Activated gamma-delta T cell treated with Interleukin-2 at 50 U/mL for 16 hours (primary cell): ENCODE data around the gene RAB43.

Experiments used
- DNase-seq: peaks from one replicate; pipeline ENCODE4 v3.0.0-alpha.2; 2020

Gene RAB43

DNA sequence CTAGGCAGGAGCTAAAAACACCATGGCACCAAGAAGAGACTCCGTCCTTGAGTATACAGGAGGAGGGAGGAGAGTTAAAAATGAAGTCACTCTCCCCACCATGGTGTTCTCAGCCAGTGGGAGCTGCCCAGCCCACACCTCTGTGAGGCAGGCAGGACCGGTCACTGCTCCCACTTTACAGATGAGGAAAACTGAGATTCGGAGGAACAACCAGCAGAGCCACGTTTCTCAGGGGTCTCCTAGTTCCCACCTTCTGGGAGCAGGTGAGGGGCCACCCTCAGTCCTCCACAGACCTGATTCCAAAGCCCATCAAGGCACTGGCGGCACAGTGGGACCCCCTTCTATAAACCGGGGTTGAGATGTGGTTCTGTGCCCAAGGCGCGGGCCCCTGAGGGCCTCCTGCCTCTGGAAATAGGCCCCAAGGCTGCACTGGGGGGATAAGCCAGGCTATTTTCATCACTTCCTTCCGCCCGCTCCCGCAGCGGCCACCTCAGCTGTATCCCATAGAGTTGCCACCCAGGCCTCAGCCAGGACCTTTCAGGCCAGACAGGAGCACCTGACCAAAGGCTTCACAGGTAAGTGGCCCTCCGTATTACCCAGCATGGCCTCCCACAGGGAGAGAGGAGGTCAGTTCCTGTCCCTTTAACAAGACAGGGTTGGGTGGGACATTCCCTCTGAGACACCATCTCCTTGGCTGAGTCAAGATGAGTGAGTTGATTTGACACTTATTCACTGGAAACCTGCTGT is 61.2 kb downstream of the RAB43 start, which contains the start of gene GP9:
Gene GP9 (plus strand): TSS at position 504 of the 747 bp plus-strand sequence. CDS start 961 bp downstream, outside the sequence.
- DNase-seq: no peak

GRCh38 chr3:129059311-129059958 is 62.2 kb downstream of the RAB43 start:
- DNase-seq: no peak

DNA sequence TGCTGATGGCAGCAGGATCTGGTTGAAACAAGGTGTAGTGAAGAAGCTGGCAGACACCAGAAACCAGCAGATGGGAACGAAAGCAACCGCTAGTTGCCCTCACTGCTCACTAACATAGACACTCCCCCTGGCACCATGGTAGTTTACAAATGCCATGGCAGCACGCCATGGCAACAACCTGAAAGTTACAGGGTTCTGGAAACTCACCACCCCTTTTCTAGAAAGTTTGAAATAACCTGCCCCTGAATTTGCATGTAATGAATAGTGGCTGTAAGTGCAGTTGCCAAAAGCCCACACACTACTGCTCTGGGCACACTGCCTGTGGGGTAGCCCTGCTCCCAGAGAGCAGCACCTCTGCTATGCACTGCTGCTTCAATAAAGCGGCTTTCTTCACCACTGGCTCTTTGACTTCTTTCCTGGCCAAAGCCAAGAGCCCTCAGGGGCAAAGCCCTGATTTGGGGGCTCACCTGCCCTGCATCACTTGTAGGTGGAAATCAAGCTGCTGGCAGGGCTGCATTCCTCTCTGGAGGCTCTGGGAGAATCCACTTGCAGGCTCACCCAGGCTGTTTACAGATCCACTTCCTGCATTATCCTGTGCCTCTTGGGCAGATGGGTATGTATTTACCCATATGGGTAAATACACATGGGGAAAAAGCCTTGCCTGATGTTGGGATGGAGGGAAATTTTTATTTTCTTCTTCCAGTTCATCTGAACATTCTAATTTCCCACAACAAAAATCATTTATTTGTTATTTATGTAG is 63.0 kb downstream of the RAB43 start:
- DNase-seq: no peak

DNA sequence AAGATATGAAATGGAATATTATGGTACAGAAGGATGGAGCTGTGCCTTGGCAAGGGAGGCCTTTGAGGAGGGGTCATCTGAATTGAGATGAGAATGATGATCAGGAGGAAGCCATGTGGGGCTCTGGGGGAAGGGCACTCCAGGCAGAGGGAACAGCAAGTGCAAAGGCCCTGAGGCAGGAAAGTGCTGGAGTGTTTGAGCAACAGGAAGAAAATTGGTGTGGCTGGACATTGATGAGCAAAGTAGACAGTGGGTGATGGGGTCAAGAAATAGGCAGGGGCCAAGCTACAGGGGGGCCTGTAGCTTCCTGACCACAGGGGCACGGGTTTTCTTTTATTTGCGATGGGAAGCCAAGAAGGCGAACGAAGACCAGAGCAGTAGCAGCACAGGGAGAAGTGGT is 64.4 kb downstream of the RAB43 start:
- no peak for DNase-seq

DNA sequence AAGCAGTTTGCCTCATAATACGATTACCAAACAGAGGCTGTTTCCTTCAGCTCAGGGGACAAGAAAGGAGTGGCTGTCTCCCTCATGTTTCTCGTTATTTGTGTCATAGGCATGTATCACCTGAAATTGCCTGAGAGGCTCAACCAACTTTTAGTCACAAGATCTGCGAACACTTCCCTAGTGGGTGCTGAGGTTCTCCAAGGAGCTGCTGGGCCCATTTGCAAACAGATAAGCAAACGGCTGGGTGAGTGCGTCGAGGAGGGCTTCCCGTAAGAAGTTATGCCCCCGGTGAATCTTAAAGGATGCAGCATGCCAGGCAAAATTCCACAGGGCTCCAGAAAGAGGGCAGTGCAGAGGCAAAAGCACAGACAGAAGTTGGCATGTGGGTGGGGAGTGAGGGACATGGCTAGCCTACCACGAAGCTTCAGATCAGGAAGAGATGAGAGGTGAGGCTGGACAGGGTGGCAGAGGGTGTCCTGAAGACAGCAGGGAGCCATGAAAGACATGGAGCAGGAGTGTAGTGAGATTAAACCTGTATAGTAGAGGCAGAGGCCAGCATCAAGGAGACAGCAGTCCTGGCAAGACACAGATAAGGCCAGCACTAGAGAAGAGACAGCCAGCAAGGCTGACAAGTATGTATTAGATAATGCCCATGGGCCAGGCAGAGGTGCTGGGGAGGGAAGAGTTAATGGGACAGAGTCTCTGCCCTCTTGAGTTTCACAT is 65.0 kb downstream of the RAB43 start:
- no peak for DNase-seq

DNA sequence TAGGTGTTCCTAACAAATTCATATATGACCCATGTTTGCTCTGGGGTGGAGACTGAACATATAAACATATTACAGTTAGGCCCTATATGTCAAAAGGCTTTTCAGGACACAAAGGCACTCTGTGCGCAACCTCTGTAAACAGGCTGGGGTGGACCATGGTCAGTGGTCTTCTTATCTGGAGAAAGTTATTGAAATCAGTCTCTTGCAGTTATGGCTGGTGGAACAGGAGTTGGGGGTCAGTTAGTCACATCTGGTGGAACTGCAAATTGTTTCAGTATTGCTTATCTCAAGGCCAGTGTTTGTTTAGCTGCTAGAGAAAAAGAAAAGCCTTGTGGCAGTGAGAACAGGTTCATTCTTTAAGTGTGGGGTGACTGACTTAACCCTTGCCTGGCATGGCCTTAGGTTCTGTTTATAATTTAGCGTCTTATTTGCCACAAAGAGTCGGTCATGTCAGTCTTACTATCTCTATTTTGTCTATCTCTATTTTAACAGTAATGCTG is 66.9 kb downstream of the RAB43 start:
- no peak for DNase-seq

- DNase-seq: no peak
Measured at GRCh38 chr3:129052675-129053074, 68.9 kb downstream of the RAB43 start.

GRCh38 chr3:129051871-129052340 is 69.7 kb downstream of the RAB43 start:
- no peak for DNase-seq

DNA sequence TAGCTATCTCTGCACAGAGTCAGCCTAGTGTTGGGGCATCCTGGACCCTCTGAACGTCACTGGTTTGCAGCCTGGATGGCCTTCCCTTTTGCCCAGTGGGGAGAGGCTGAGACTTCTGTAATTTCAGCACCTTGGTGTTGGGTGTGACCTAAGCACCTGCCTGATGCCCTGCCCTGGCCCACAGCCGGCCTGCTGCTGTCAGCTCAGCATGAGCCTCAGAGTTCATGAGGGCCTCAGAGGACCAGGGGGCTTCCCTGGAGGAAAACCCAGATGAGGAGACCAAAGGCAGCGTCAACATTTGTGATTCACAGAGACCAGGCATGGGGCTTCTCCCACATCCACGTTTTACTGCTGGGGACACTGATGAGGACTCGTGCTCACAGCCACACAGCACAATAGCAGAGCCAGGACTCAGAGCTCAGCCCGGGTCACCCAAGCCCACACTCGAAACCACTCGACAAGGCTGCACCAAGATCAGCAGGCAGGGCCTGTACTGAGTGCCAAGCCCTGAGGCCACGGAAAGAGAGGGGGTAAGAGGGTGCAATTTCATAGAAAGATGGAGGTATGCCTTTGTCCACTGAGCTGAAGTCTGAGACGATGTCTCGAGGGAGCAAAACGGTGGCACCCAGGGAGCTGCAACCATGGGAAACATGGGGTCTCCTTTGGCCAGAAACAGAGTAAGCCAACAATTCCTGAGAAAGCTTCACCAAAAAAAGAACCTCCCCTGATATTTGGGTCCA is 70.9 kb downstream of the RAB43 start:
- no peak for DNase-seq

DNA sequence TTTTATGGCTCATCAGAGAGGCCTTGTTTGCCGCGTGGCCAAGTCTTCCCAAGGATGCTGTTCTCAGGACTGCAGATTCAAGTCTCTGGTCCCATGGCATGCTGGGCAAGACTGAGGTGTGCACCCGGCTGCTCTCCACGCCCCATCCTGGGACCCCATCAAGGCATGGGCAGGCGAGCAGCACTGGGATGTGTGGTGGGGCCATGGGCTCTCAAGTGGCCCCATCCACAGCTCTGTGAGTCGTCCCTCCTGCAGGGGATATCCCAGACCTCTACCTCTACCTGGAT is 74.1 kb downstream of the RAB43 start:
- no peak for DNase-seq

GRCh38 chr3:129046732-129047552 is 74.7 kb downstream of the RAB43 start:
- no peak for DNase-seq

- DNase-seq: peak; percentile 42
Measured at GRCh38 chr3:129046037-129046731, 75.4 kb downstream of the RAB43 start.

DNA sequence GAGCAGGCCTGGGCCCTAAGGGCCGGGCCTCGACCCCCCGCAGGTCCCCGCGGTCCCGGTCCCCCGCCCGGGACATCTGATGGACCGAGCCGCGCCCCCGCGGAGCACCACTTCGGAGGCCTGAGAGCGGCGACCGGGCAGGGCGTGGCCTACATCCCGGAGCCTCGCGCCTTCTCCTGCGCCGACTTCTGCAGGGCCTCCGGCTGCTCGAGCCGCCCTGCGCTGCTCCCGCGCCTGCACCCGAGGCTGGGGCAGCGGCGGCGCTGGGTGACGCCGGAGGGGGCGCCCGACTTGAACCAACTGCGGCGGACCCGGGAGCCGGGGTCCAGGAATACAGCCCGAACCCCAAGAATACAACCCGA is 75.9 kb downstream of the RAB43 start:
- peak; percentile 38 for DNase-seq

- no peak for DNase-seq
Measured at GRCh38 chr3:129040579-129041300, 80.9 kb downstream of the RAB43 start.

DNA sequence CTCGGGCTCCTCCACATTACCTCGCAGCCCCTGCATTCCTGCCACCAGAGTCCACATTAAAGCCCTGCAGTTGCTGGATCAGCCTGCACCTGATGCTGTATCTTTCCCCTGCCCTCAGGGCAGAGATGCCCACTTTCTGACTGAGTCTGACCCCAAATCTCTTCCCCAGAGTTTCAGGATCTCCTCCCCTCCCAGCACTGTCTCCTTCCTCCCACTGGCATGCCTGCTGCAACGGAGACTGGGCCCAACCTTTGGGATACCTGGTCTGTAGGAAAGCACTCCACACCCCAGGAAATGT is 81.6 kb downstream of the RAB43 start:
- DNase-seq: no peak

- DNase-seq: no peak
Measured at GRCh38 chr3:129039271-129040038, 82.1 kb downstream of the RAB43 start.

- DNase-seq: no peak
Measured at GRCh38 chr3:129038121-129038855, 83.3 kb downstream of the RAB43 start.
